ENCODE results near the gene C17orf100. TPM values are rescaled to one million over a fixed set of nuclear protein-coding genes. Genes with fewer than 3 reads are reported as not detected.

C17orf100 gene
- total RNA-seq, 1 donor from 2014 or later: 3.2 TPM

DNA sequence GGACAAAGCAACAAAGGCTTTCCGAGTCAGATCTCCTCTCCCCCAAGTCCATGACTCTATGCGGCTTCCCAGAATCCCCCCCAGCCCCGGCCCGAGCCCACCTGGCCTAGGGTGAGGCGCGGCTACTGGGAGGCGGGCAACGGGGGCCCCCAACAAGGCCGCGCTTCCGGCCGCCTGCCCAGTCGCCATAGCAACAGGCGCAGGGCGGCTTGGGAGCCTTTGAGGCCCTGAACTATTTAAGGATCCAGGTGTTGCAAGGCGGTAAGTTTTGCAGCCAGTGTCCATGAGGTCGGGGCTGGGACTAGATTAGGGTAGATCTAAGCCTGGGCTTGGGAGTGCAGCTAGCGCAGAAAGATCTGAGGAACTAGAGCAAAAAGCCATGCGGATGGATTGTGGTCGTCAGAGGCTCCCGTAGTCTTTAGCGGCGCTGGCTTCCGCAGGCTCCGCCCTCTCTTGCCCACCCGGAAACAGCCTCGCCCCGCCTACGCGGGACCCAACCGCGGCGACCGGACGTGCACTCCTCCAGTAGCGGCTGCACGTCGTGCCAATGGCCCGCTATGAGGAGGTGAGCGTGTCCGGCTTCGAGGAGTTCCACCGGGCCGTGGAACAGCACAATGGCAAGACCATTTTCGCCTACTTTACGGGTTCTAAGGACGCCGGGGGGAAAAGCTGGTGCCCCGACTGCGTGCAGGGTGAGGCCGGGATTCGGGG lies 10.9 kb upstream of the C17orf100 start, which contains the start of the genes KIAA0753 and TXNDC17:
Gene KIAA0753 (minus strand): TSS at position 176 of the 711 bp plus-strand sequence. CDS start 5,608 bp downstream, outside the sequence.
Gene TXNDC17 (plus strand): TSS at position 525 of the 711 bp plus-strand sequence. CDS start 23 bp downstream, at position 548.
- peak; percentile 97 for DNase-seq (ENCODE audit: extremely low spot score, unreplicated experiment)
- H3K4me1 Mint-ChIP-seq (ENCODE audit: unreplicated experiment): peaks cover 38% of the 10 kb centered on the region
- TF ChIP-seq, protein P1, sequence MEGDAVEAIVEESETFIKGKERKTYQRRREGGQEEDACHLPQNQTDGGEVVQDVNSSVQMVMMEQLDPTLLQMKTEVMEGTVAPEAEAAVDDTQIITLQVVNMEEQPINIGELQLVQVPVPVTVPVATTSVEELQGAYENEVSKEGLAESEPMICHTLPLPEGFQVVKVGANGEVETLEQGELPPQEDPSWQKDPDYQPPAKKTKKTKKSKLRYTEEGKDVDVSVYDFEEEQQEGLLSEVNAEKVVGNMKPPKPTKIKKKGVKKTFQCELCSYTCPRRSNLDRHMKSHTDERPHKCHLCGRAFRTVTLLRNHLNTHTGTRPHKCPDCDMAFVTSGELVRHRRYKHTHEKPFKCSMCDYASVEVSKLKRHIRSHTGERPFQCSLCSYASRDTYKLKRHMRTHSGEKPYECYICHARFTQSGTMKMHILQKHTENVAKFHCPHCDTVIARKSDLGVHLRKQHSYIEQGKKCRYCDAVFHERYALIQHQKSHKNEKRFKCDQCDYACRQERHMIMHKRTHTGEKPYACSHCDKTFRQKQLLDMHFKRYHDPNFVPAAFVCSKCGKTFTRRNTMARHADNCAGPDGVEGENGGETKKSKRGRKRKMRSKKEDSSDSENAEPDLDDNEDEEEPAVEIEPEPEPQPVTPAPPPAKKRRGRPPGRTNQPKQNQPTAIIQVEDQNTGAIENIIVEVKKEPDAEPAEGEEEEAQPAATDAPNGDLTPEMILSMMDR (IDR thresholded peaks at IDR 0.05): no peak
- H3K9me3 Mint-ChIP-seq (ENCODE audit: unreplicated experiment): no peaks in the 10 kb centered on the region
- peak within 1 kb of the TSS; percentile 93 for H3K4me3 Mint-ChIP-seq (ENCODE audit: unreplicated experiment)
- no peaks in the 10 kb centered on the region for H3K27me3 Mint-ChIP-seq (ENCODE audit: unreplicated experiment)
- peak within 1 kb of the TSS; percentile 99 for H3K27ac Mint-ChIP-seq (ENCODE audit: unreplicated experiment)
- H3K36me3 Mint-ChIP-seq (ENCODE audit: unreplicated experiment): peaks cover 8% of the 10 kb centered on the region

DNA sequence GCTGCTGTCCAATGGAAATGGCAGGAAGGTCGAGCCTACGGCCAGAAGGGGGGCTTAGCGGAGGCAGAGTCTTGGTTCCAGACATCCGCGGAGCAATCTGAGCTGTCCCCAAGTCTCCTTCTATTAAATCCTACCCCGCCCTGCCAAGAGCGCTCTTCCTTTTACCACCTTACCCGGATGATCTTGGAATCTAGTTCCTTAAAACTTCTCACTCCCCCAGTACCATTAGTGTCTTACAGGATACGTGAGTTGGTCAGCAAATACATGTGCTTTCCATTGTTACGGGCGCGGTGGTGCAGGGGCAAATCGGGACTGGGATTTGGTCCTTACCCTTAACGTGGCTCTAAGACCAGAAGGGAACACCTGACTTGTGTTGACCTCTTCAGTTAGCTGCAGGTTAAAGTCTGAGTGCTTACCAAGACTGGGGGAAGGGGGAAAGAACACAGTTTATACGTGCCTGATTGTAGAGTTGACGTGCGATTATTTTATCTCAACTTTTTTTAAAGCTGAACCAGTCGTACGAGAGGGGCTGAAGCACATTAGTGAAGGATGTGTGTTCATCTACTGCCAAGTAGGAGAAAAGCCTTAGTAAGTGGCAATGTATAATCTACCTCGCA lies 10.2 kb upstream of the C17orf100 start:
- peaks cover 12% of the 10 kb centered on the region for H3K36me3 Mint-ChIP-seq (ENCODE audit: unreplicated experiment)
- peak overlapping the region; percentile 93 for H3K4me3 Mint-ChIP-seq (ENCODE audit: unreplicated experiment)
- DNase-seq (ENCODE audit: extremely low spot score, unreplicated experiment): no peak
- H3K27ac Mint-ChIP-seq (ENCODE audit: unreplicated experiment): peak overlapping the region; percentile 99
- H3K27me3 Mint-ChIP-seq (ENCODE audit: unreplicated experiment): no peaks in the 10 kb centered on the region
- no peaks in the 10 kb centered on the region for H3K9me3 Mint-ChIP-seq (ENCODE audit: unreplicated experiment)
- TF ChIP-seq, protein P1 (IDR thresholded peaks at IDR 0.05): no peak
- H3K4me1 Mint-ChIP-seq (ENCODE audit: unreplicated experiment): peaks cover 38% of the 10 kb centered on the region

DNA sequence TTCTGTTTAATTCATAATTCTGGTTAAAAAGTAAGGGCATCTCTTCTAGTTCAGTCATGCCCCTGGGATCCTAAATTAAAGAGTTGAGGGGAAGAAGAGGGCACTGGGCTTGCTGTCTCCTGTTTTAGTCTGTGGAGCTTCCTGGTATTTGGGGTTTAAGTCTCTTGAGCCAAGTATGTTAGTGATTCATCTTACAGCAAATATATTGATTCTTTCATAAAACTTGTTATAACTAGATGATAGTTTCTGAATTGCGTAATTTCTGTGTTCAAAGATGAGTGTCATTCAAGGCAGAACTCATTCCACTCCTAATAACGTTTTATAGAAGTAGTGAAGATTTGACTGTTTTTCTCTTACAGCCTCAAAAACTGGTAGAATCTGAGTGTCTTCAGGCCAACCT lies 9.0 kb upstream of the C17orf100 start:
- TF ChIP-seq, protein P1 (IDR thresholded peaks at IDR 0.05): no peak
- peak overlapping the region; percentile 42 for H3K4me3 Mint-ChIP-seq (ENCODE audit: unreplicated experiment)
- no peak for DNase-seq (ENCODE audit: extremely low spot score, unreplicated experiment)
- no peak overlapping the region for H3K27ac Mint-ChIP-seq (ENCODE audit: unreplicated experiment)
- no peaks in the 10 kb centered on the region for H3K27me3 Mint-ChIP-seq (ENCODE audit: unreplicated experiment)
- peaks cover 38% of the 10 kb centered on the region for H3K4me1 Mint-ChIP-seq (ENCODE audit: unreplicated experiment)
- H3K9me3 Mint-ChIP-seq (ENCODE audit: unreplicated experiment): no peaks in the 10 kb centered on the region
- peaks cover 12% of the 10 kb centered on the region for H3K36me3 Mint-ChIP-seq (ENCODE audit: unreplicated experiment)

DNA sequence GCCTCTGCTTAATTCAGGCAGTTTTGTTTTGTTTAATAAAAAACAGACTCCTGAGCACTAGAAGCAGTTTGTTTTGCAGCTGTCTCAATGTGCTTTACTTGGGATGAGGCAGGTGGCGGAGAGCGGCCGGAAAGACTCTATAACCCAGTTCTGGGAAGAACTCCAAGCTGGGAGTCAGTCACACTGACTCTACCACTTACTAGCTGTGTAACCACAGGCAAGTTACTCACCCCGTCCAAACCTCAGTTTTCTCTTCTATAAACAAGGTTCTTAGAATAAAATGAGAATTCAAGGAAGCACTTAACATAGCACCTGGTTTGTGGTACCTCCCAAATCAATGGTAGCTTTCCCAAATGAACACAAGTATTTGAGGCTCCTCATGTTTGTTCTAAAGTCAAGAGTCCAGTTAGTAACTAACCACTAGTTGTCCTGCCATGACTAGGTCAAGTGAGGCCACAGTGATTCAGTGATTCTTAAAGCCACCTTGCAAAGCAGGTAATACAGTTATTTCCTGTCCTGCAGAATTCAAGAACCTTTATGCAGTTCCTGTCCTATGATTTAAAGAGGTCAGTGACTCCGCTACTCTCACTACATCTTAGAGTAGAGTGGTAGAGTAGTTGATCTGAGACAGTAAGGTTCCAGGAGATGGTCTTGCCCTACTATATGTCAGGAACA lies 8.0 kb upstream of the C17orf100 start:
- H3K36me3 Mint-ChIP-seq (ENCODE audit: unreplicated experiment): peaks cover 15% of the 10 kb centered on the region
- H3K4me1 Mint-ChIP-seq (ENCODE audit: unreplicated experiment): peaks cover 31% of the 10 kb centered on the region
- no peak overlapping the region for H3K4me3 Mint-ChIP-seq (ENCODE audit: unreplicated experiment)
- no peaks in the 10 kb centered on the region for H3K9me3 Mint-ChIP-seq (ENCODE audit: unreplicated experiment)
- TF ChIP-seq, protein P1 (IDR thresholded peaks at IDR 0.05): no peak
- H3K27ac Mint-ChIP-seq (ENCODE audit: unreplicated experiment): no peak overlapping the region
- H3K27me3 Mint-ChIP-seq (ENCODE audit: unreplicated experiment): no peaks in the 10 kb centered on the region
- DNase-seq (ENCODE audit: extremely low spot score, unreplicated experiment): no peak

DNA sequence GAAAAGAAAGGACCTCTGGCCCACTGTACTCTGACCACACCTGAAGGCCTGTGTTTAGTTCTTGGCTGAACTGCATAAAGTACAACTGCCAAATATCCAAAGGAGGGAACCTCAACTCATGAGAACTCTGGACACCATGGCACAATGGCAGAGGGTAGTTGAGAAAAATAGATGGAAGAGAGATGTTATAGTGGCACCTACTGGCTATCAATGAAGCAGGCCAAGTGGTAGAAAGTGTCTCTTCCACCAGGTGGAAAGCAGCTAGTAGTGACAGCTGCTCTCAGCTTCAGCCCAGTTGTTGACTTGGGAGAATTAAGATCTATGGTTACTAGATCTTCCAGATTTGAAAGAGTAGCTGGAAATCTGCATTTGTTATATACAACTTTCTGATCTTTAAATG lies 3.4 kb upstream of the C17orf100 start:
- TF ChIP-seq, protein P1 (IDR thresholded peaks at IDR 0.05): no peak
- no peak for DNase-seq (ENCODE audit: extremely low spot score, unreplicated experiment)
- H3K27ac Mint-ChIP-seq (ENCODE audit: unreplicated experiment): no peak overlapping the region
- H3K9me3 Mint-ChIP-seq (ENCODE audit: unreplicated experiment): peaks cover under 1% of the 10 kb centered on the region
- H3K27me3 Mint-ChIP-seq (ENCODE audit: unreplicated experiment): peaks cover under 1% of the 10 kb centered on the region
- H3K36me3 Mint-ChIP-seq (ENCODE audit: unreplicated experiment): peaks cover 14% of the 10 kb centered on the region
- peaks cover 22% of the 10 kb centered on the region for H3K4me1 Mint-ChIP-seq (ENCODE audit: unreplicated experiment)
- H3K4me3 Mint-ChIP-seq (ENCODE audit: unreplicated experiment): no peak overlapping the region
